Inferior parietal cortex (tissue), 1 donor: ENCODE data around the gene ATP5F1D.
"Not testable (repeated sequence)": the region's sequence is repeated elsewhere in the genome, so short reads cannot be mapped to it uniquely, and the experiment has no call there.

Experiments used
- DNase-seq: peaks from one replicate; pipeline ENCODE4 v3.0.0-alpha.2; 2016; ENCODE audit errors: extremely low spot score

The ATP5F1D gene

DNA sequence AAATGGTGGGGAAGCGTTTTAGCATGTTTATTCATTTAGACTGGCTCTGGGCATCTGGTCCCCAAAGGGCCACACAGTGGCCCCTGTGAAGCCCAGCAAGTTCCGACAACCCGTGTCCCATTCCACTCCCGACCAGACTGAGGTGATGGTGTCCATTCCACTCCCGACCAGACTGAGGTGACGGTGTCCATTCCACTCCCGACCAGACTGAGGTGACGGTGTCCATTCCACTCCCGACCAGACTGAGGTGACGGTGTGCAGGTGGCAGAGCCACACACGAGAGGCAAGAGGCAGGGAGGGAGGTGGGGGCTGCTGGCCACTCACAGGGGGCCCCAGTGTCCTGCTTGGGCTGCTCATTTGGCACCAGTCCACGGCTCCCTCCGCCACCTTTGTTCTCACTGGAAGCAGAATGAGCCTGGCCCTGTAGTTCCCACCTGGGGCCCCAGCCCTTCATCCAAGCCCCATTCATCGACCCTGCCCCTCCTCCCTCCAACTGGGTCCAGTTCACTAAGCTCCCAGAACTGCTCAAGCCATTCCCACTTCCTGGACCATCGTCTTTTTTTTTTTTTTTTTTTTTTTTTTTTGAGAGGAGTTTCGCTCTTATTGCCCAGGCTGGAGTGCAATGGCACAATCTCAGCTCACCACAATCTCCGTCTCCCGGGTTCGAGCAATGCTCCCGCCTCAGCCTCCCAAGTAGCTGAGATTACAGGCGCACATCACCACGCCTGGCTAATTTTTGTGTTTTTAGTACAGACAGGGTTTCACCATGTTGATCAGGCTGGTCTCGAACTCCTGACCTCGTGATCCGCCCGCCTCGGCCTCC is 4.9 kb downstream of the ATP5F1D start:
- not testable (repeated sequence) for DNase-seq

DNA sequence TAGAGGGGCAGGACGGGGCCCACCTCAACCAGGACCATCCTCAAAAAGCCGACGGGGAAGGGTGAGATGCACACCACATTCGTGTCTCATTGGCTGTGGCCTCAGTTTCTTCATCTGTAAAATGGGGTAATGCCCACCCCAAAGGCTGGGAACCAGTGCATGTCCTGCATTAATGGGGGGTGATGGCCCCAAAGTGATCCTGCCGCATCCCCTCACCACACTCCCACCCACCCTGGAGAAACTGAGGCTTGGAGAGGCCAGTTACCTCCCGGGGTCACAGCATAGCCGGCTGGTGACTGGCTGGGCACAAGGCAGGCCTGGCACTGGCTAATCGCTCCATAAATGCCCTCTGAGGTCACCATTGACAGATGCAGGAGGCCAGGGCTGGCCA is 6.2 kb downstream of the ATP5F1D start:
- no peak for DNase-seq

DNA sequence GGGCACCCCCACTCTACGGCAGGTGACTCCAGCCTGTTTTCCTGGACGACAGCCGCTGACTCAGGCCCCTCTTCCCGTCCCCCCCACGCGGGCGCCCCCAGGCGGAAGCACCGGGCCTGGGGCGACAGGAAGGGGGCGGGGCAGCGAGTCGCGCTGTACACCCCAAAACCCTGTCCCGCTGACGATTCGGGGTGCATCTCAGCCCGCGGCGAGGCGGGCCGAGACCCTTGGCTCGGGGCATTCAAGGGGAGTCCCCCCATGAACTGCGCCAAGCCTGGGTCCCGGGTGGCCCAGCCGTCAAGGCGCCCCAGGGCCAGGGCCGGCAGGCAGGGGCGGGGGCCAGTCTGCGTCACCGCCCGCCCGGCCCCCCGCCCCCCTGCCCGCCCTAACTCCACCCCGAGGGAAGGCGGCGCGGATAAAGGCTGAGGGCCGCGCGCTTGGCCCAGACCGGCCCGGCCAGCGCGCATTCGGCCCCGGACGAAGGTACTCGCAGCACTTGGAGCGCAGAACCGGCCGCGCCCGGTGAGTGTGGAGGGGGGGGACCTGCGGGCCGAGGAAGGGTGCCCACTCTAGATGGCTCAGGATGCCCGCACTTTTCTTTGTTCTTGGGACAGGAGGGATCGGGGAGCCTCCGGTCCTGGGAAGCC is 6.7 kb downstream of the ATP5F1D start, which contains the start of gene MIDN:
Gene MIDN (plus strand): TSS at position 445 of the 647 bp plus-strand sequence. CDS start 1,714 bp downstream, outside the sequence.
- DNase-seq: peak; percentile 45

- DNase-seq: peak; percentile 70
These were observed 7.3 kb downstream of the ATP5F1D start for GRCh38 chr19:1248786-1249297.

DNA sequence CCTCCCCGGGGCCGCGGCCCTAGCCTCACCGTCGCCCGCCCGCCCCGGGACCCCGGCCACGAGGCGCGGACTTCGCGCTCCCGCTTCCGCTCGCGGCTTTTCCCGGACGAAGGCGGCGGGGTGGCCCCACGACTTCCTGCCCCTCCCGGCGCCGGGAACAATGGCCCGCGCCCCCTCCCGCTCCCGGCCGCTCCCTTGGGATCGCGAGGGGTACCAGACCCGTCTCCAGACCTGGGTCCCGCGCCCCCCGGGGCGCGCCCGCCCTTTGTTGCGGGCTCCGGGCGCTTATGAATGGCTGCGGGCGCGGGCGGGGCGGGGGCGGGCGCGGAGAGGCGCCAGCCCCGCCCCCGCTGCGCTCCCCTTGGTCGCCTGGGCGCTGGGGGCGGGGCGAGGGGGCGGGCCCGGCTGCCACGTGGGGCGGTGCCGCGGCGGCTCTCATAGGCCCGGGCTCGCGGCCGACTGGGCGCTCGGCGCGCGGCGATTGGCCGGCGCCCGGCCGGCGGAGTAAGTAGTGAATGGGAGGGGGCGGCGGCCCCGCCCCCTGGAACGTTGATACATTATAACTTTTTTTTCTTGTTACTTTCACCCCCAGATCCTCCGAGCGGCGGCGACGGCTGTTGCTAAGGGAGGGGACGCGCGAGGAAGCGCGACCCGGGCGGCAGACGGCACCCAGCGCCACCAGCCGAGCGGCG is 7.9 kb downstream of the ATP5F1D start:
- DNase-seq: peak; percentile 87

GRCh38 chr19:1249990-1250436 is 8.5 kb downstream of the ATP5F1D start:
- DNase-seq: no peak

DNA sequence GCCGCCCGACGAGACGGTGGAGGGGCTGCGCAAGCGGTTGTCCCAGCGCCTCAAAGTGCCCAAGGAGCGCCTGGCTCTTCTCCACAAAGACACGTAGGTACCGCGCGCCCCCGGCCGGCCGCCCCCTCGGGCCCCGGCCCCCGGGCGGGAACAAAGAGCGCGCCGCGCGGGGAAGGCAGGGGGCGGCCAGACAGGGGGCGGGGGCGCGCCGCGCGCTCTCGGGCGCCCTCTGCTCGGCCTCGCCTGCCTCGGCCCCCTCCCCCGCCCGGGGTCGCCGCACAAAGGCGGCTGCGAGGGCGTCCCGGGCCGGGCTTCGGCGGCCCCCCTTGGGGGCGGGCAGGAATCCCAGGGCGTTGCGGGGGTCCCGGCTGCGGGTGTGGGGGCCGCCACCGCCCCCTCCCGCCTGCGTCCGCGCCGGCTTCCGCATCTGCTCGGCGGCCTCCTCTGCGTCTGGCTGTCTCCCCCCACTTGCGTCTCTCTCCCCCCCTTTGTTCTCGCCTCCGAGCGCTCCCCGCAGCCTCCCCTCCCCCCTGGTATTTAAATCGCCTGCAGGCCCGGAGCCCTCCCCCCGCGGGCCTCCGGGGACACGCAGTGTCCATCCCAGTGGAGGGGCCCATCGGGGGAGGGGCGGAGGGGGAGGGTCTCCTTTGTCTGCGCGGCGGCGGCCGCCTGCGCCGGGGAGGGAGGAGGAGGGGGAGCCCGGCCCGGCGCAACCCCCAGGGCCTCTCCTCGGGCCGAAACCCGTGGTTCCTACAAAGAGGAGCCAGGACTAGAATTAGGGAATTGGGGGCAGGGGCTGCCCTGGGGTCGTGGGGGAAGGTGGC is 9.1 kb downstream of the ATP5F1D start:
- no peak for DNase-seq

GRCh38 chr19:1251330-1252220 is 10.0 kb downstream of the ATP5F1D start:
- DNase-seq: no peak

GRCh38 chr19:1252221-1252820 is 10.8 kb downstream of the ATP5F1D start:
- no peak for DNase-seq

- DNase-seq: no peak
These were observed 11.4 kb downstream of the ATP5F1D start for GRCh38 chr19:1252821-1253513.

- no peak for DNase-seq
These were observed 12.0 kb downstream of the ATP5F1D start for GRCh38 chr19:1253514-1254080.

DNA sequence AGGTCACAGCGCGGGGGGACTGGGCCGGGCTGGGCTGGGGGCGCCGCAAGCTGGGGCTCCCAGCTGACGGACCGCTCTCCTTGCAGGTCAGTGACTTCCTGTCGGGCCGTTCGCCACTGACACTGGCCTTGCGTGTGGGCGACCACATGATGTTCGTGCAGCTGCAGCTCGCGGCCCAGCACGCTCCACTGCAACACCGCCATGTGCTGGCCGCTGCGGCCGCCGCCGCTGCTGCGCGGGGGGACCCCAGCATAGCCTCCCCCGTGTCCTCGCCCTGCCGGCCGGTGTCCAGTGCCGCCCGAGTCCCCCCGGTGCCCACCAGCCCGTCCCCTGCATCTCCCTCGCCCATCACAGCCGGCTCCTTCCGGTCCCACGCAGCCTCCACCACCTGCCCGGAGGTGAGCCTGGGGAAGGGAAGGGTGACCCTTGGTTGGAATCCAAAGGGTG is 12.6 kb downstream of the ATP5F1D start:
- DNase-seq: no peak

DNA sequence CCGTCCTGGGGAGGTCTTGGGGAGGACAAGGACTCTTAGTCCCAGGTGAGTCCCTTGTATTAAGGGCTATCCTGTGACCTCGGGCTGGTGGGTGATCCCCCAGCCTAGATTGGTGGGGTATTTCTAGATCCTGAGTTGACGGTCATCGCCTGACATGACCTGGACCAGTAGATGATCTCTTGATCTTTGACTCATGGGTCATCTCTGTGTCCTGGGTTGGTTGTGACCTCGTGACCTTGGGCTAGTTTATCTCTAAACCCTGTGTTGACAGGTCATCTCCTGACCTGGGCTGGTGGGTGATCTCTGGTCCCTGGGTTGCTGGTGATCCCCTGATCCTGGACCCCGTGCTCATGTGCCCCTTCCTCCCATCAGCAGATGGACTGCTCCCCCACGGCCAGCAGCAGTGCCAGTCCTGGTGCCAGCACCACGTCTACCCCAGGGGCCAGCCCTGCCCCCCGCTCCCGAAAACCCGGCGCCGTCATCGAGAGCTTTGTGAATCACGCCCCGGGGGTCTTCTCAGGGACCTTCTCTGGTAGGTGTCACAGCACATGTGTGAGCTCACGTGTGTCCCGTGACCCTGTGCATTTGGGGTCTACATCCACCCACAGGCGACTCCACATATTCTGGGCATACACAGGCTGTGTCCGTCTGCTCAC is 13.1 kb downstream of the ATP5F1D start:
- DNase-seq: no peak

DNA sequence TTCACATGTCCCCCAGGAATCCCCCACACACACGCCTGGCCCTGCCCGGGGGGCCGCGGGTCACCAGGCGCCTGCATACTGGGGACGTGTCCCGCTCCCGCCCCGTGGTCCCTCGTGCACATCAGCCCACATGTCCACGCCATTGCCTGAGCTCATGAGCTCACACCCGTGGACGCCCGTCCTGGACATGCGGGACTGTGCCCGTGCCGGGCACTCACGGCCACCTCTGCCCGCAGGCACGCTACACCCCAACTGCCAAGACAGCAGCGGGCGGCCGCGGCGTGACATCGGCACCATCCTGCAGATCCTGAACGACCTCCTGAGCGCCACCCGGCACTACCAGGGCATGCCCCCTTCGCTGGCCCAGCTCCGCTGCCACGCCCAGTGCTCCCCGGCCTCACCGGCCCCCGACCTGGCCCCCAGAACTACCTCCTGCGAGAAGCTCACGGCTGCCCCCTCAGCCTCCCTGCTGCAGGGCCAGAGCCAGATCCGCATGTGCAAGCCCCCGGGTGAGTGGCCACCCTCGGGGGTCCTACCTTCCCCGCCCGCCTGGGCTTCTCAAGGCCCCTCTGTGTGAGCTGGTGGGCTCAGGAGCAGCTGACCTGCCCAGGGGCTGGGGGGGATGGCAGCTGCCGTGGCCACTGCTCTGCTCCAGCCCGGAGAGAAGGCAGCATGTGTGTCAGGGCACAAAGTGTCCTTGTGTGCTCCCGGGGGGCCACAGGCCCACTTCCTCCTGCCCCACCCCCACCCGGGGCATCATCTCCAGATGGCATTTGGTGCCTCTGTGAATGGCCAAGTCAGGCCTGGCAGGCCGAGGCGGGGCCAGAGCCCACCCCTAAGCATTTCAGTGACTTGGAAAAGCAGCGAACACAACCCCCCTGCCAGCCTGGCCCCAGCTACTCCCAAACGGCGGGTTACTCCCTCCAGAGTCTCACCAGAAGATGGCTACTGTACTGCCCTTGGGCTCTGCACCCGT is 13.9 kb downstream of the ATP5F1D start:
- DNase-seq: no peak

DNA sequence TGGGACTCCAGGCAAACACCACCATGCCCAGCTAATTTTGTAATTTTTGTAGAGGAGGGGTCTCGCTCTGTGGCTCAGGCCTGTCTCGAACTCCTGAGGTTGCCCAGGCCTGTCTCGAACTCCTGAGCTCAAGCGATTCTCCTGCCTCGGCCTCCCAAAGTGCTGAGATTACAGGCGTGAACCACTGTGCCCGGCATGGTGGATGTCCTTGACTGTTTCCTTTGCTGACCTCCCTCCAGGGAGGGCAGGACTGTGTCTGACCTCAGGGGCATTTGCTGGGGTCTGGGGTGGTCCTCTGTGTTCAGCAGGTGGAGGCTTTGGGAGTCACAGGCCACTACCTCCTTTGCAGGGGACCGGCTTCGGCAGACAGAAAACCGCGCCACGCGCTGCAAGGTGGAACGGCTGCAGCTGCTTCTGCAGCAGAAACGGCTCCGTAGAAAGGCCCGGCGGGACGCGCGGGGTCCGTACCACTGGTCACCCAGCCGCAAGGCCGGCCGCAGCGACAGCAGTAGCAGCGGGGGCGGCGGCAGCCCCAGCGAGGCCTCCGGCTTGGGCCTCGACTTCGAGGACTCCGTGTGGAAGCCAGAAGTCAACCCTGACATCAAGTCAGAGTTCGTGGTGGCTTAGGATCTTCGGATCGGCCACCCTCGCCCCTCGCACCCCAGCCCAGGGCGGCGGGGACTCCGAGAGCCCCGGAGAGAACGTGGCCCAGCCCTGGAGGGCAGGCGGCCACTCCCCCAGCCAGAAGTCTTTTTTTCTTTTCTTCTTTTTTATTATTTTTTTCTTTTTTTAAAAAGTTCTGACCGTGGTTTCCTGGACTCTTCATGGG is 15.3 kb downstream of the ATP5F1D start:
- no peak for DNase-seq

DNA sequence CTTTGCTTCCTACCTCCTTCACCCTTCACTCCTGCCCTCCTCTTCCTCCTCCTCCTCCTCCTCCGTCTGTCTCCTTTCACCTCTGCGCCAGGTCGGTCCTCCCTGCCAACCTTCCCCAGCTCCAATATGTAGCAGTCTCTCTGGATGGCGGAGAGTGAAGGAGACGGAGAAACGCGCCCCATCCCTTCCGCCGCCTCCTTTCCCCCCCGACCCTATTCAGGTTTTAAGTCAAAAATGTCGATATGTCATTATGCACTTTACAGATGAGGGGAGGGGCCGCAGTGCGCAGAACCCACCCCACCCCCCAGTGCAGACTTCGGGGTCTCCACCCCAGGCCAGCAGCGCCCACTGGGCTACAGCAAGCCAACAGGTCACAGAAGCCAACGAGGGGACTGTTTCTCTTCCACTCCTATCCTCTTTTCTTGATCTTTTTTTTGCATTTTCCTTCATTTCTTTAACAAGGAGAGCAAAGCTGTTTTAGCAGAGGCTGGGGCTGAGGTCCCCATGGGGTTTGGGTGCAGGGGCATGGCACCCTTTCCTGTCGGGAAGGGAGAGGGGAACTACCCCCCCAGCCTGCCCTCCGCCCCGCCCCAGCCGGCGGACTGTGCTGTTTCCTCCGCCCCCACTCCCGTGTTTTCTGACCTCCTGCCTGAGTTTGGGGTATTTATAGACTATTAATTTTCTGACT is 16.1 kb downstream of the ATP5F1D start:
- DNase-seq: no peak
